ENCODE results near the gene COL27A1. TPM values are rescaled to one million over a fixed set of nuclear protein-coding genes. Genes with fewer than 3 reads are reported as not detected.

Gene COL27A1
- total RNA-seq, 1 donor from 2014 or later = 65.1 TPM

DNA sequence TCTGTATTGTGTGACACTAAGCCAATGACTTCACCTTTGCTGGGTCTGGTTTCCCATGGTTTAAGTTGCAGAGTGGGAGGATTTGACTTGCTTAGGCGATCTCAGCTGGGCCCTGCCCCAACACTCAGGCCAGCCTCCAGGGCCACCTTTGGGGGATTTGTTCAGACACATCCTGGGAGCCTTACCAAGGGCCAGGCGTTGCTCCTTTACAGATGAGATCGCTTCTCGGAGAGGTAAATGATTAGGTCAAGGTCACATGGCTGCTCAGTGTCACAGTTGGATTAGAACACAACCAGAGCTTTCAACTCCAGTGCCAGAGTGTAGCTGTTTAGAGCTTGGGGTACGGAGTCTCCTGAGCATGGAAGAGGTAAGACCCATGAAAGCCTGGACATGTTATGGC, 57.5 kb downstream of the COL27A1 start:
- Mint-ChIP-seq H3K4me1 (ENCODE audit: unreplicated experiment) (peaks cover 6% of the 10 kb centered on the region), H3K9me3 (no peaks in the 10 kb centered on the region)
- TF ChIP-seq, protein P1, sequence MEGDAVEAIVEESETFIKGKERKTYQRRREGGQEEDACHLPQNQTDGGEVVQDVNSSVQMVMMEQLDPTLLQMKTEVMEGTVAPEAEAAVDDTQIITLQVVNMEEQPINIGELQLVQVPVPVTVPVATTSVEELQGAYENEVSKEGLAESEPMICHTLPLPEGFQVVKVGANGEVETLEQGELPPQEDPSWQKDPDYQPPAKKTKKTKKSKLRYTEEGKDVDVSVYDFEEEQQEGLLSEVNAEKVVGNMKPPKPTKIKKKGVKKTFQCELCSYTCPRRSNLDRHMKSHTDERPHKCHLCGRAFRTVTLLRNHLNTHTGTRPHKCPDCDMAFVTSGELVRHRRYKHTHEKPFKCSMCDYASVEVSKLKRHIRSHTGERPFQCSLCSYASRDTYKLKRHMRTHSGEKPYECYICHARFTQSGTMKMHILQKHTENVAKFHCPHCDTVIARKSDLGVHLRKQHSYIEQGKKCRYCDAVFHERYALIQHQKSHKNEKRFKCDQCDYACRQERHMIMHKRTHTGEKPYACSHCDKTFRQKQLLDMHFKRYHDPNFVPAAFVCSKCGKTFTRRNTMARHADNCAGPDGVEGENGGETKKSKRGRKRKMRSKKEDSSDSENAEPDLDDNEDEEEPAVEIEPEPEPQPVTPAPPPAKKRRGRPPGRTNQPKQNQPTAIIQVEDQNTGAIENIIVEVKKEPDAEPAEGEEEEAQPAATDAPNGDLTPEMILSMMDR (conservative IDR thresholded peaks at IDR 0.05) = no peak

DNA sequence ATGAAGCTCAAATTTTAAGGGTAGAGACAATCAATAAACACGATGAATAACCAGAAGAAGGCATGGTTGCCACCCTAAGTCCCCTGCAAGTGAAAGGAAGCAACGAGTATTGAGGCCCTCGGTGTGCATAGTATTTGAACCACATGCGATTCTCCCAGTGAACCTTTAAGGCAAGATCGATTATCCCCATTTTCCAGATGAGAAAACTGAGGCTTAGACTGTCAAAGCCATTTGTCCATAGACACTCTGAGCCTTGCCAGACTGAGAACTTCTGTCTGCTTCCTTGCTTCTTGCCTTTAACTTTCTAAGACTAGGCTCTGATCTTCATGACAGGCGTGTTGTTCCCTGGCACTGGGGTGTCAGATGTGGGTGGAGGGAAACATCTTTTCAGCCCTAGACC, 58.2 kb downstream of the COL27A1 start:
- Mint-ChIP-seq H3K27ac (no peak overlapping the region), H3K4me3 (no peak overlapping the region), H3K4me1 (ENCODE audit: unreplicated experiment) (peaks cover 9% of the 10 kb centered on the region), H3K9me3 (no peaks in the 10 kb centered on the region), H3K36me3 (peaks cover 10% of the 10 kb centered on the region), H3K27me3 (no peaks in the 10 kb centered on the region)
- DNase-seq (ENCODE audit: extremely low spot score, unreplicated experiment) = no peak
- TF ChIP-seq, protein P1 (conservative IDR thresholded peaks at IDR 0.05) = no peak

More for the DNA sequence above, 57.5 kb downstream of the COL27A1 start:
- no peak for DNase-seq (ENCODE audit: extremely low spot score, unreplicated experiment)
- peaks cover 10% of the 10 kb centered on the region for H3K36me3 Mint-ChIP-seq
- no peak overlapping the region for H3K4me3 Mint-ChIP-seq
- H3K27me3 Mint-ChIP-seq = no peaks in the 10 kb centered on the region
- H3K27ac Mint-ChIP-seq = no peak overlapping the region

DNA sequence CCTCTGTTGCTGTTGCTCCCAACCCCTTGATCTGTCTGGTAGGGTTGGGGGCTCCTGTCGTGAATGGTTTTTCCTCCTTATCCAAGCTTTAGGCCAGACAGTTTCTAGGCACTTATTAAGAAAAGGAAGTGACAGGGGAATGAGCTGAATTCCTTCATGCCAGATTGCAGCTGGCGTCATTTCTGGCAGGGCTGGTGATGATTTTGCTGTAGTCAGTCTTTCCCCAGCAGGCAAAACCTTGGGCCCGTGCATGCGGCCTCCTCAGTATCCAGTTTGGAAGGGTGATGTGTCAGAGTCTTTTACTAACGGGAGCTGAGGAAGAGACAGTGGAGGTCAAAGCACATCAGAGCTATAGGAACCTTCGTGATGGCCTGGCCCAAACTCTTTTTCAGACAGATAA, 58.8 kb downstream of the COL27A1 start:
- H3K9me3 Mint-ChIP-seq = no peaks in the 10 kb centered on the region
- H3K4me3 Mint-ChIP-seq = no peak overlapping the region
- no peaks in the 10 kb centered on the region for H3K27me3 Mint-ChIP-seq
- TF ChIP-seq, protein P1 (conservative IDR thresholded peaks at IDR 0.05) = no peak
- DNase-seq (ENCODE audit: extremely low spot score, unreplicated experiment) = no peak
- peaks cover 8% of the 10 kb centered on the region for H3K36me3 Mint-ChIP-seq
- H3K27ac Mint-ChIP-seq = no peak overlapping the region
- H3K4me1 Mint-ChIP-seq (ENCODE audit: unreplicated experiment) = peaks cover 11% of the 10 kb centered on the region

GRCh38 chr9:114214686-114215414, 59.5 kb downstream of the COL27A1 start:
- Mint-ChIP-seq H3K27me3 (no peaks in the 10 kb centered on the region), H3K4me1 (ENCODE audit: unreplicated experiment) (peaks cover 11% of the 10 kb centered on the region), H3K27ac (no peak overlapping the region), H3K9me3 (no peaks in the 10 kb centered on the region), H3K4me3 (no peak overlapping the region), H3K36me3 (peaks cover 8% of the 10 kb centered on the region)
- TF ChIP-seq, protein P1 (conservative IDR thresholded peaks at IDR 0.05) = no peak
- DNase-seq (ENCODE audit: extremely low spot score, unreplicated experiment) = no peak

GRCh38 chr9:114216081-114216480, 60.7 kb downstream of the COL27A1 start:
- peak overlapping the region; percentile 36 for H3K27ac Mint-ChIP-seq
- H3K4me1 Mint-ChIP-seq (ENCODE audit: unreplicated experiment) = peaks cover 11% of the 10 kb centered on the region
- no peak overlapping the region for H3K4me3 Mint-ChIP-seq
- TF ChIP-seq, protein P1 (conservative IDR thresholded peaks at IDR 0.05) = no peak
- no peak for DNase-seq (ENCODE audit: extremely low spot score, unreplicated experiment)
- H3K9me3 Mint-ChIP-seq = no peaks in the 10 kb centered on the region
- H3K36me3 Mint-ChIP-seq = peaks cover 8% of the 10 kb centered on the region
- no peaks in the 10 kb centered on the region for H3K27me3 Mint-ChIP-seq

Measured in type B pancreatic cell (in vitro differentiated cells).